Heart left ventricle (tissue), 16 donors: ENCODE measurements around the gene AFF4. TPM values are rescaled to one million over a fixed set of nuclear protein-coding genes. Genes with fewer than 3 reads are reported as not detected.

Source experiments
- ATAC-seq, 4 donors: fragments of 200-7000 bp; cut with Tn5 transposase; one replicate each; pipeline ENCODE4 v1.9.1; 2020 to 2022; ENCODE audit warnings: moderate library complexity in 4 of 4, mild to moderate bottlenecking in 3 of 4, moderate number of reproducible peaks in 1 of 4
- DNase-seq, 5 donors: peaks; one replicate each; pipeline ENCODE4 v3.0.0-alpha.2; 2020
- H3K27ac ChIP-seq, 12 donors: fragments of 200-600 bp; sonication (generic) in 4 of 12; one replicate each; pipeline versions ENCODE4 v1.5.0 to v1.8.0; 2016 to 2022; ENCODE audit warnings: mild to moderate bottlenecking in 2 of 12
- H3K27me3 ChIP-seq, 9 donors: fragments of 200-600 bp; sonication (generic) in 2 of 9; one replicate each; pipeline versions ENCODE4 v1.5.1 to v1.8.0; 2016 to 2022; ENCODE audit warnings: mild to moderate bottlenecking in 3 of 9
- H3K36me3 ChIP-seq, 9 donors: fragments of 200-600 bp; sonication (generic) in 2 of 9; one replicate each; pipeline versions ENCODE4 v1.5.0 to v1.8.0; 2018 to 2022; ENCODE audit warnings: mild to moderate bottlenecking in 2 of 9
- H3K4me1 ChIP-seq, 12 donors: fragments of 200-600 bp; sonication (generic) in 4 of 12; one replicate each; pipeline versions ENCODE4 v1.5.0 to v1.8.0; 2016 to 2022; ENCODE audit warnings: mild to moderate bottlenecking in 3 of 12
- H3K4me3 ChIP-seq, 12 donors: fragments of 200-600 bp; sonication (generic) in 4 of 12; one replicate each; pipeline versions ENCODE4 v1.5.0 to v1.8.0; 2017 to 2022; ENCODE audit warnings: mild to moderate bottlenecking in 9 of 12, moderate library complexity in 4 of 12
- H3K9me3 ChIP-seq, 12 donors: fragments of 200-600 bp; sonication (generic) in 4 of 12; one replicate each; pipeline versions ENCODE4 v1.5.0 to v1.8.0; 2016 to 2022; ENCODE audit warnings: mild to moderate bottlenecking in 1 of 12
- CTCF ChIP-seq, 12 donors: fragments of 200-600 bp; sonication (generic) in 4 of 12; IDR thresholded peaks; one replicate each; pipeline versions ENCODE4 v1.5.0 to v1.8.0; 2018 to 2022; ENCODE audit warnings: antibody characterized with exemption in 12 of 12, mild to moderate bottlenecking in 5 of 12
- POLR2A ChIP-seq, 2 donors: fragments of 450-650 bp; IDR thresholded peaks; one replicate each; pipeline ENCODE4 v1.6.1; 2017; ENCODE audit warnings: antibody characterized with exemption in 2 of 2, mild to moderate bottlenecking in 2 of 2, moderate library complexity in 2 of 2
- WGBS, 4 donors: extraction: QIAGEN DNeasy Blood & Tissue Kit in 2 of 4; methylation state at CpG; one replicate each; pipeline versions ENCODE4 v1.1.5 to v1.1.7; 2013 to 2018; 5-methylcytosine and 5-hydroxymethylcytosine counted together
- intact Hi-C, 10 donors: fragments of 100-400 bp; cut with DNase I; formaldehyde crosslinking; loops; one replicate each; pipeline versions ENCODE4 v1.11.1 to v1.14.2; 2022
- polyA plus RNA-seq, 2 donors: library from polyadenylated mRNA; stranded (reverse); fragments of 200-250 nt; gene quantifications; one replicate each; pipeline ENCODE4 v1.2.3, GENCODE V29; 2013
- total RNA-seq, 9 donors: library from RNA; depleted of rRNA in 2 of 9; stranded (reverse); fragments of >200 nt in 2 of 9; fragmentation: NEBNext Ultra II Directional in 3 of 9; extraction: Animal tissue kit (Norgen Biotek cat#: 25700) in 3 of 9; gene quantifications; one replicate each; pipeline versions ENCODE4 v1.1.0 to v1.2.4, GENCODE V29; 2016 to 2023
- donor health status: ischemic (EF 13 %, LVEDD 7.1; RV severe dilation, severe dysfunction).
- donor health status: healthy with polysubstance abuse.
- donor health status: DM: no; HTN: yes; CAD: no.
- donor health status: DM: no; HTN: no; CAD: no.
- donor health status: ischemic (EF 25% LVEDD 6.9; RV normal size, moderate dysfunction).
- donor health status: ischemic (EF 25% LVEDD 5.7; RV mildly dilated, moderate dysfunction).
- donor health status: healthy.
- donor health status: DM: yes; HTN: yes; CAD: no.
- donor health status: ischemic (EF 35%, LVEDD 5.7; RV mildly dilated, moderate dysfunction).
- donor health status: nonischemic (EF 11% LVEDD 7.7; RV severe dilation, severe dysfunction).
- donor health status: DM: yes; HTN: yes; CAD: no.
- donor health status: PGD.
- donor health status: ischemic (EF 29% LVEDD 5.4; RV normal size, mild dysfunction).
- donor health status: nonischemic (EF 23%, LVEDD 6.1; RV moderate dilation, normal function).

The AFF4 gene
- total and polyA plus RNA-seq, 11 donors: 6.7 to 65.8 (median 45.1) TPM

DNA sequence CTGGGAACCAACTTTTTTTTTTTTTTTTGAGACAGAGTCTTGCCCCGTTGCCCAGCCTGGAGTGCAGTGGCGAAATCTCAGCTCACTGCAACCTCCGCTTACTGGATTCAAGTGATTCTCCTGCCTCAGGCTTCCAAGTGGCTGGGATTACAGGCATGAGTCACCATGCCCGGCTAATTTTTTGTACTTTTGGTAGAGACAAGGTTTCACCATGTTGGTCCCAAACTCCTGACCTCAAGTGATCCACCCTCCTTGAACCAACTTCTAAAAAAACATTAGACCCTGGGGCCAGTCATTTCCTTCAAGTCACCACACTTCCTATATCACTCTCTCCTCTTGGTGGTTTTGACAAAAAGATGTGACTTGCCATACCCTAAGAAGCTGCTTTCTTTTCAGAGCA lies 122.1 kb downstream of the AFF4 start:
- Histone ChIP-seq H3K9me3 (no peaks in the 10 kb centered on the region), H3K27ac (no peak overlapping the region), H3K4me3 (no peak overlapping the region), H3K36me3 (no peaks in the 10 kb centered on the region), H3K27me3 (no peaks in the 10 kb centered on the region), H3K4me1 (peaks cover 0 to 25% (median 0%) of the 10 kb centered on the region in 12 donors)
- DNase-seq (no peak), ATAC-seq (no peak)
- TF ChIP-seq CTCF (IDR thresholded peaks at IDR 0.05): no peak
- TF ChIP-seq POLR2A (IDR thresholded peaks at IDR 0.05): no peak
- intact Hi-C loops: no loop called here
- WGBS, 4 donors: 94 to 95% (median 94%) methylated on average over 4 of the region's 4 CpGs

DNA sequence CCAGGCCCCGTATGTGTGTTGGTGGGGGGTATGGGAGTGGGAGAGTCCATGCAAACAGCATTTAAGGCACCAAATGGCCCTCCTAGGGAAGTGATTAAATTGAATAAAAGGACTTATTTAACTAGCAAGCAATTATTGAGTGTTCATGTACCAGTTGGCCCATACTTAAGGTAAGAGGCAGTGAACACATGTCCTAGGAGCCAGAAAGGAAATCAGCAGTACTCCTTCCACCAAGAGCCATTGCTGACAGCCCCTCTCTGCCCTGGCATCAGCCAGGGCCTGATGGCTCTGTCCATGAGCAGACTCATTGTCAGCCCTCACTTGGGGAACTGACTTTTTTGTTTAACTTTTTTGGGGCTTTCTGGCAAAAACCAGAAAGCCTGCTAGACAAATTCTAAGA lies 122.5 kb downstream of the AFF4 start:
- no peak for TF ChIP-seq CTCF (IDR thresholded peaks at IDR 0.05)
- Histone ChIP-seq H3K27me3 (no peaks in the 10 kb centered on the region), H3K9me3 (no peaks in the 10 kb centered on the region), H3K27ac (peak overlapping the region in 5 of 12 donors; percentile 44 to 76 (median 72)), H3K4me3 (no peak overlapping the region), H3K4me1 (peaks cover 0 to 25% (median 0%) of the 10 kb centered on the region in 12 donors), H3K36me3 (no peaks in the 10 kb centered on the region)
- intact Hi-C loops: no loop called here
- 70 to 75% (median 72%) methylated on average over 1 of the region's 1 CpG for whole genome bisulfite sequencing, 4 donors
- DNase-seq: no peak
- no peak for ATAC-seq

GRCh38 chr5:132840313-132840712 lies 123.1 kb downstream of the AFF4 start:
- peak overlapping the region in 9 of 12 donors; percentile 32 to 76 (median 62) for H3K27ac ChIP-seq
- no peaks in the 10 kb centered on the region for H3K27me3 ChIP-seq
- WGBS, 4 donors: 66 to 81% (median 73%) methylated on average over 3 of the region's 3 CpGs
- peaks cover 0 to 25% (median 0%) of the 10 kb centered on the region in 12 donors for H3K4me1 ChIP-seq
- ATAC-seq (peak in 1 of 4 donors; percentile 30), DNase-seq (no peak)
- H3K4me3 ChIP-seq: no peak overlapping the region
- no peak for TF ChIP-seq POLR2A (IDR thresholded peaks at IDR 0.05)
- no peak for TF ChIP-seq CTCF (IDR thresholded peaks at IDR 0.05)
- H3K9me3 ChIP-seq: no peaks in the 10 kb centered on the region
- intact Hi-C loops: no loop called here
- no peaks in the 10 kb centered on the region for H3K36me3 ChIP-seq

GRCh38 chr5:132839426-132840301 lies 123.8 kb downstream of the AFF4 start:
- intact Hi-C loops: no loop called here
- Histone ChIP-seq H3K4me1 (peaks cover 0 to 25% (median 0%) of the 10 kb centered on the region in 12 donors), H3K4me3 (no peak overlapping the region), H3K27me3 (no peaks in the 10 kb centered on the region), H3K36me3 (no peaks in the 10 kb centered on the region), H3K27ac (peak overlapping the region in 10 of 12 donors; percentile 32 to 76 (median 58)), H3K9me3 (no peaks in the 10 kb centered on the region)
- DNase-seq: no peak
- WGBS, 4 donors: 76 to 82% (median 78%) methylated on average over 8 of the region's 8 CpGs
- no peak for TF ChIP-seq CTCF (IDR thresholded peaks at IDR 0.05)
- TF ChIP-seq POLR2A (IDR thresholded peaks at IDR 0.05): no peak
- ATAC-seq: peak in 3 of 4 donors; percentile 20 to 53 (median 26)
